ENCODE results near the gene PTCH1. TPM values are rescaled to one million over a fixed set of nuclear protein-coding genes. Genes with fewer than 3 reads are reported as not detected.

PTCH1 gene
- total RNA-seq, 1 donor from 2014 or later = 104 TPM

GRCh38 chr9:95429948-95430620, 86.7 kb downstream of the PTCH1 start:
- DNase-seq = no peak
- no peak overlapping the region for H3K27ac Mint-ChIP-seq (ENCODE audit: unreplicated experiment)
- peaks cover 12% of the 10 kb centered on the region for H3K27me3 Mint-ChIP-seq (ENCODE audit: unreplicated experiment)
- TF ChIP-seq CTCF (IDR thresholded peaks at IDR 0.05; ENCODE audit: partially characterized antibody, unreplicated experiment) = no peak
- H3K9me3 Mint-ChIP-seq (ENCODE audit: unreplicated experiment) = peaks cover 6% of the 10 kb centered on the region
- H3K4me3 Mint-ChIP-seq (ENCODE audit: unreplicated experiment) = no peak overlapping the region
- peaks cover 10% of the 10 kb centered on the region for H3K4me1 Mint-ChIP-seq (ENCODE audit: low read depth, unreplicated experiment)
- H3K36me3 Mint-ChIP-seq (ENCODE audit: unreplicated experiment) = peaks cover 25% of the 10 kb centered on the region

DNA sequence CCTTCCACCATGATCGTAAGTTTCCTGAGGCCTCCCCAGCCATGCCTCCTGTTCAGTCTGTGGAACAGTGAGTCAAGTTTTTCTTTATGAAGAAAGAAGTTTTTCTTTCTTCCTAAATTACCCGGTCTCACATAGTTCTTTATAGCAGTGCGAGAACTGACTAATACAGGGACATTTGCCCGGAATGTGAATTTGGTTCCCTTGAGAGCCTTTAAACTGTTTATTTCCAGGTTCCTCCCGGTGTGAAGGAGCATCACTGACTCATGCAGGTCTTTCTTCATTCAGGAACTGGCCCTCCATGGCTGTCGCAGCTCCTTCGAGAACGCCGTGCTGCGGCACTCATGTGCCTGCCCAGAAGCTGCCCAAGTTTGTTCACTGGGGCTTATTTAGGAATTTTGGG, 87.7 kb downstream of the PTCH1 start:
- DNase-seq = no peak
- Mint-ChIP-seq H3K36me3 (ENCODE audit: unreplicated experiment) (peaks cover 20% of the 10 kb centered on the region), H3K27me3 (ENCODE audit: unreplicated experiment) (peaks cover 10% of the 10 kb centered on the region), H3K27ac (ENCODE audit: unreplicated experiment) (no peak overlapping the region), H3K4me3 (ENCODE audit: unreplicated experiment) (no peak overlapping the region), H3K4me1 (ENCODE audit: low read depth, unreplicated experiment) (peaks cover 7% of the 10 kb centered on the region), H3K9me3 (ENCODE audit: unreplicated experiment) (peaks cover 6% of the 10 kb centered on the region)
- no peak for TF ChIP-seq CTCF (IDR thresholded peaks at IDR 0.05; ENCODE audit: partially characterized antibody, unreplicated experiment)

DNA sequence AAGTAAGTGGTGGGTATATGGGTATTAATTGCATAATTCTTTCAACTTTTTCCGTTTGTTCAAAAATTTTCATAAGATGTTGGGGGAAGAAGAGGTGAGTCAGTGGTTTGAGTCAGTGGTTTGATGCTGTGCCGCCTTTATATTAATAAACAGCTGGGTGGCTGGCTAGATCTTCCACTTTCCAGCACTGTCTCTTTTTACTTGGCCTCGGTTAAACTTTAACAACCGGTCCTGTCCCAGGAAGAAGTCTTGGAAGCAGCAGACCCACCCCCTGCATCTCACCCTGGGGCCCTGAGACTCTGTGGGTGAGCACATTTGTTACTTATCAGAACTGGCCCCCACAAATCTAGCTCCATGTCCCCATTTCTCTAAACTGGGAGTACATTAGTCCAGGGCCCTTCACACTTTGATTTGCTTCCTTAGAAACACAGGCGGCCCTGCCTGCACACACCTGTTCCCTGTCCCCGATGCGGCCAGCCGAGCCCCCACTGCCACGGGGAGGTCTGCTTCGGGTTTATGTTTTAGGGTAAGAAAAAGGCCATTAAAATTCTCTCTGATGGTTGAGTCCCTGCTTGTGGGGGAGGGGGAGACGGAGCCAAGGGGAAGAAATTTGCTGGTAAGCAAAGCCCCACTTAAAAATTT, 90.7 kb downstream of the PTCH1 start:
- DNase-seq = peak; percentile 47
- Mint-ChIP-seq H3K4me3 (ENCODE audit: unreplicated experiment) (peak overlapping the region; percentile 86), H3K27me3 (ENCODE audit: unreplicated experiment) (peaks cover 9% of the 10 kb centered on the region), H3K36me3 (ENCODE audit: unreplicated experiment) (peaks cover 39% of the 10 kb centered on the region), H3K4me1 (ENCODE audit: low read depth, unreplicated experiment) (peaks cover 7% of the 10 kb centered on the region), H3K9me3 (ENCODE audit: unreplicated experiment) (peaks cover 16% of the 10 kb centered on the region), H3K27ac (ENCODE audit: unreplicated experiment) (peak overlapping the region; percentile 95)
- TF ChIP-seq CTCF (IDR thresholded peaks at IDR 0.05; ENCODE audit: partially characterized antibody, unreplicated experiment) = no peak

DNA sequence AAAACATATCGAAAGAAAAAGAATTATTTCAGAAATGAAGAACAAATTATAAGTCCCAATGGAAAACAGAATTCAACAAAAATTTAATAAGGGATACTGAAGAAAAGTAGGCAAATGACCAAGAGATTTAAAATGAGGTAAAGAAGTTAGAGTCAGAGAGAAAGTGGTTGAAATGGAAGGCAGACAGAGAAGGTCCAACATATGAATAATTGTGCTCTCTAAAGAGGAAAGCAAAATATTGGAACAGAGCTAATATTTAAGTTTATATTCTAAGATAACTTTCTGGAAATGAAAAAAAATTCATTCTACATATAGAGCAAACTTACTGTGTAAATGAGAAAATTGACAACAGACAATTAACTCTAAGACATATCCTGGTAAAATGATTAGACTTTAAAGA, 94.1 kb downstream of the PTCH1 start:
- peaks cover 16% of the 10 kb centered on the region for H3K9me3 Mint-ChIP-seq (ENCODE audit: unreplicated experiment)
- no peak overlapping the region for H3K4me3 Mint-ChIP-seq (ENCODE audit: unreplicated experiment)
- peaks cover 12% of the 10 kb centered on the region for H3K27me3 Mint-ChIP-seq (ENCODE audit: unreplicated experiment)
- no peak overlapping the region for H3K27ac Mint-ChIP-seq (ENCODE audit: unreplicated experiment)
- peaks cover 7% of the 10 kb centered on the region for H3K4me1 Mint-ChIP-seq (ENCODE audit: low read depth, unreplicated experiment)
- no peak for TF ChIP-seq CTCF (IDR thresholded peaks at IDR 0.05; ENCODE audit: partially characterized antibody, unreplicated experiment)
- peaks cover 29% of the 10 kb centered on the region for H3K36me3 Mint-ChIP-seq (ENCODE audit: unreplicated experiment)
- DNase-seq = no peak

DNA sequence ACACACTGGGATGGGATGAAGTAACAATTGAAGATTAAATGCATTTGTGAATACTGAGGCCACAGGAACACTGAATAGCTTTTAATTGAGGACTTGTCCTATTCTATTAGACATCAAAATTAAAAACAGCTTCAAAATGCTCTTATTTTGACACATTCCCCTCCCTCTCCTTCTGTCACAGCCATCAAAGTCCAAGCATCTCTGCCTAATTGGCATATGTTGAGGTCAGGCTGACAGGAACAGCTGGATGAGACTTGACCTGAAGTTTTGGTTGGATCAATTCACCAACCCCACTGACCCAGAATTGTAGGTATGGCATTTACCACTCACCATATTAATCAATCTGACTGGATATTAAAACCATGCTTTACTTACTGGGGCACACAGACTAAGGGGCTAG, 96.3 kb downstream of the PTCH1 start:
- H3K27ac Mint-ChIP-seq (ENCODE audit: unreplicated experiment) = no peak overlapping the region
- H3K9me3 Mint-ChIP-seq (ENCODE audit: unreplicated experiment) = peaks cover 9% of the 10 kb centered on the region
- no peak for TF ChIP-seq CTCF (IDR thresholded peaks at IDR 0.05; ENCODE audit: partially characterized antibody, unreplicated experiment)
- peaks cover 2% of the 10 kb centered on the region for H3K27me3 Mint-ChIP-seq (ENCODE audit: unreplicated experiment)
- peaks cover under 1% of the 10 kb centered on the region for H3K4me1 Mint-ChIP-seq (ENCODE audit: low read depth, unreplicated experiment)
- H3K36me3 Mint-ChIP-seq (ENCODE audit: unreplicated experiment) = peaks cover 29% of the 10 kb centered on the region
- no peak for DNase-seq
- no peak overlapping the region for H3K4me3 Mint-ChIP-seq (ENCODE audit: unreplicated experiment)
